T-helper 22 cell (primary cell): ENCODE measurements around the gene ACSS1.

ENCODE experiments used
- DNase-seq: peaks from one replicate; pipeline ENCODE4 v3.0.0-alpha.2; 2020; ENCODE audit warnings: low read depth

The ACSS1 gene

GRCh38 chr20:25078662-25079061 lies 20.7 kb upstream of the ACSS1 start:
- no peak for DNase-seq

- DNase-seq, result no peak
Measured at GRCh38 chr20:25077610-25078169, 19.8 kb upstream of the ACSS1 start.

DNA sequence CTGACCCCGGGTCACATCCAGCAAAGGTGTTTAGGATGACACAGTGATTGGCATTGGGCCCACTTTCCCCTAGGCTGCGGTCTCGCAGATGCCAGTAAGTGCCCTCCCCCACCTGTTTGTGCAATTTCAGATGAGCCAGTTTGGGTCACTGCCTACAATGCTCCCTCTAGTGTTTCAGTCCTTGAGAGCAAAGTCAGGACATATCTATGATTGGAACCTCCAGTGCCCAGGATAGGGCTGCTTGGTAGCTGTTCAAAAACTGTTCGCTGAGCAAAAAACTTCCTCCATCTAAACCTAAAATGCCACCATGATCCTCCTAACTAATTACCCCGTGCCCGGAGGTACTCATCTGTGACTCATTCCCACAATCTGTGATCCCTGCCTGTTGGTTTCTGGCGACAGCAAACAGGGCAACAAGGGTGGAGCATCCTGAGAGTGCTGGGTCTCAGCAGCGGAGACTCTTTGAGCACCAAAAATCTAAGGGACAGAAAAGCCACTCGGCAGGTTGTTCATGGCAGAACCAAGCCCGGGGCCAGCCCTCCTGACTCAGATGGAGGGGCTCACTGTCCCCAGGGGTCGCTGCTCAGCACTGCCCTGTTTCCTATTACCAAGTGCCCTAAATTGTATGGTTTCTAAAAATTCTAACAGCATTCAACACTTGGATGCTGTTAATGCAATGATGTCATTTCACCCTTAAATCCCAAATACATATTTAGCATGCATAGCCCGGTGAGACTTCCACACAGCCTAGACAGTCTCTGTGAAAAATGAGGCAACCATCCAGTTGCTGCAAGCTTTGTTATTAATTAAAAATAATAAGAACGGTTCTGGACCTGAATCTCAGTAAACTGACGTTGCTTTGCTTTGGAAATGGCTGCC lies 19.0 kb upstream of the ACSS1 start:
- no peak for DNase-seq

DNA sequence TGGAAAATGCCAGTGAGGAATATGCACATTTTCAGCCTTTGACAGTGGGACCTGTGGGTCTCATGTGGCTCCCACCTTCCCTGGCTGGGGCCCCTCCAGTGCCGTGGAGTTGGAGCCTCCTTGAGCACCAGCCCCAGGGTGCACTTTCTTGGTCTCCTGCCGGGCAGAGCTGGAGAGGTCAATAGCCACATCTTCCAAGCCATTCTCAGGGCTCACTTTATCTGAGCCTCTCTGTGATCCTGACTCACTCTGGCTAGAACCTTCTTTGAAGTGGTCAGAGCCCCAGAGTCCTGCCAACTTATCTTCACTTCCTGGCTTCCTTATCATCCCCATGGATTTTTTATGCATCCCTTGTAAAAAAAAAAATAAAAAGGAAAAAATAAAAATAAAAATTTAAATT lies 18.3 kb upstream of the ACSS1 start:
- no peak for DNase-seq

GRCh38 chr20:25073544-25073943 lies 15.6 kb upstream of the ACSS1 start:
- DNase-seq, result no peak

DNA sequence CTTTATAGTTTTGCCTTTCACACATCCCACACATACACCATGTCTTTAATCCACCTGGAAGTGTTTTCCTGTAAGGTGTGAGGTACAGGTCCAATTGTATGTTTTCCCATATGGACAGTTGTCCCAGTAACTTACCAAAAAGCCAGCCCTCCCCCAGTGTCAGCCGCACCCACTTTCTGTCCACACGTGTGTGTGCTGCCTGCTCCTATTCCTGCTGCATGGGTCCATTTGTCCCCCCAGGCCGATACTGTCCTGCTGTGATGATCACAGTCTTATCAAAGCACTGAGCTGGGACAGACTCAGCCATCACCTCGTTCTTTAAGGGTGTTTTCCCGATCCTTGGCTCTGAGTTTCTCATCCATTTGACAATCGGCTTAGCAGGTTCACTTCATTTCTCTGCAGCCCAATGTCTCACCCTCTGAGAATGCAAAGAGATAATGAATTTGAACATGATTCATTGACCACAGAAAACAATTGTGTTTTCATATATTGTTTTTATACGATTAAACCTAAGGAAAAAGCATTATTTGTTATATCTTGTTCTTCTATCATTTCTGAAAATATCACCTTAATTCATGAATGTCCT lies 14.4 kb upstream of the ACSS1 start:
- DNase-seq, result no peak

DNA sequence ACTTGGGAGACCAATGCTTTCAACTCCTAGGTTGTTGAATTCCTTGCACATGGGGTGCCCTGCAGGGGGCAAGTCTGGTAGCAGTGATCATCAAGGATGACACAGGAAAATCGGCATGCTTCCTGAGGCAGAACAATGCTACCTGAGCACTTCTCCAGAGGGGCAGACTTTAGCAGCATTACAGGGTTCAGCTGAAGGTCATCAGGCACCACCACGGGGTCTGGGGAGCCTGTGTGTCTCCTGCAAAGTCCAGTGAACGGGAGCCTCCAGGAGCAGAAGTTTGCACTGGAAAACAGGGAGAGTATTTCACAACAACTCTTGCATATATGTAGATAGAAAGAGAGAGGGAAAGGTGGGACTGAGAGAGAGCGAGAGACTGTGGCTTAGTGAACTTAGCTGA lies 13.8 kb upstream of the ACSS1 start:
- DNase-seq, result no peak

DNA sequence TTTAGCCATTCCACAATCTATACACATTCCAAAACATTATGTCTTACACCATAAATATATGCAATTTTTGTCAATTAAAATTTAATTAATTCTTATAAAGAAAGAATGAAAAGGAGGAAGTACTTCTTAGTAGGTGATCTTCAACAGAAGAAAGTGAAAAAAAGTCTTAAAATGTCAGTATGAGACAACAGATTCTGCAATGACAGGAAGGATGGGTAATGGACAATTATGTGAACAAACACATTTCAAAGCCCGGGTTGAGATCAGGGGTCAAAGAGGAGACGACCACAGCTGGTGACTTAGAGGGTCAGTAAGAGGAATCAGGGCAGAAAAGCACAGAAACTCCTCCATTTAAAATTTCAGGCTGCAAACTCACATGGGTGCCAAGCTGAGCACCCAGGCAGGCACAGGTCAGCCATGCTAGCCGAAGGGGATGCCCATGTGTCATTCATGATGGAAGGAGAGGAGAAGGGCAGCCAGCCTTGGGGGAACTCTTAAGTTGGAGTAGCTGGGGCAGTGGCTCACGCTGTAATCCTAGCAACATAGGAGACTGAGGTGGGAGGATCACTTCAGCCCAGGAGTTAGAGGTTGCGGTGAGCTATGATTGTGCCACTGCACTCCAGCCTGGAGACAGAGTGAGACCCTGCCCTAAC lies 13.0 kb upstream of the ACSS1 start:
- DNase-seq, result no peak

DNA sequence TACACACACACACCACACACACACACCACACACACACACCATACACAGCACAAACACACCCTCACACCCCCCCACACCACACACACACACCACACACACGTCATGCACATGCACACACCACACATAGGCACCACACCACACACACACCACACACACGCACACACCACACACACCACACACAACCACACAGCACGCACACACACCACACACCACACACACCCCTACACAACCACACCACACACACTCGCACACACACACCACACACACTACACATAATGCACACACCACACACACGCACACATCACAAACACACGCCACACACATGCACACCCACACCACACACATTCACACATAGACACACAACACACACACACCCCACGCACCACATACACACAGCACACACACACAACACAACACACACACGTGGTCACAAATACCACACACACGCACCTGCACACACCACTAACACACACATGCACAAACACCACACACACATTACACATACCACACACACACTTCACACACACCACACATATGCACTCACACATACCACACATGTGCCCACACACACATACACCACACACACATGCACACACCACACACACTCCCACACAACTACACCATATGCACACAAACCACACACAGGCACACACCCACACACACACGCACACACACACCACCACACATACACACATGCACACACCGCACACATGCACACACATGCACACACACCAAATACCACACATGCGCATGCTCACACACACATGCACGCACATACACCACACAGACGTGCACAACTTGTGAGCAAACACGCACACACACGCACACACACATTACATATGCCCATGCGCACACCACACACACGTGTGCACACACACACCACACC lies 9.4 kb upstream of the ACSS1 start:
- DNase-seq, result no peak

DNA sequence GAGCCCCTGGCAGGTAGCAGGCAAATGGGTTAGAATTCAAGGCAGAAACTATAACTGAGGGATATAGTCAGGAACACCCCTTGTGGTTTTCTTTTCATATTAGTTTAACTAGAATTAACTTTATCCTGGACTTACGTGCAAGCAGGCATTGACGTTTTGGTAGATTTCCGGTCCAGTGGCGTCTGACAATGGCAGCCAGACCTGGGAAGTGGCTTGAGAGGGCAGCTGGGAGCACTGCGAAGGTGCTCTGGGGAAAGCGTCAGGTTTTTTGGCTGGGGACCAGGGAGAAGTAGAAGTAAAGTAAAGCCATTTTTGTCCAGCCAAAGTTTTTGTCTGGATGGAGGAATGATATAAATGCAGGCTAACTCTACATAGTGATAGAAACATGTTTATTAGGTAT lies 8.4 kb upstream of the ACSS1 start:
- no peak for DNase-seq

DNA sequence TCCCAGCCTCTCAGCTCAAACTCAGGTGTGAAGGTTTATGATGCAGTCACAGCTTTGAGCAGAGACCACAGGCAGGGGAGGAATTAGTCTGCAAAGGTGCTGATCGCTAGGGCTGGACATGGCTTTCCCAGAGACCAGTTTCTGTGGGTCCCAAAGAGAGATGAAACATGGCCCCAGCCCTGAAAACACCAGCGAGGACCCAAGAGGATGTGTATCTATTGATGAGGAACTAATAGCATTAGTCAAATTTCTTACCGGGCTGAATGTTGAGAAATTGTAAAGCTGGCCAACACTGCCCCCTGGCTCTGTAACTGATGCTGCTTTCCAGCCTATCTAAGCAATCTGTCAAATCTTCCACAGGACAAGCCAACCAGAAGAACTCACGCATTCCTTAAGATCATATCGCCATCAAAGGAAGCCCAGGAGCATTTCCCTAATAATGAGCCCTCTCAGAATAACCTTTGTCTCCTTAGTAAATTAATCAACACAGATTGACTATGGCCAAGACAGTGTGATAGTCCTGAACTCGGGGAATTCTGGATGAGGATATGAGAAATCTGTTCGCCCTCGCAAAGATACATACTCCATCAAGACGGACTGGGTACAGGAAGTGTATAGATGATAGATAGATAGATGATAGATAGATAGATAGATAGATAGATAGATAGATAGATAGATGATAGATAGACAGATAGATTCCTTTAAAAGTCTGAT lies 7.8 kb upstream of the ACSS1 start:
- no peak for DNase-seq

GRCh38 chr20:25065072-25065624 lies 7.2 kb upstream of the ACSS1 start:
- no peak for DNase-seq

DNA sequence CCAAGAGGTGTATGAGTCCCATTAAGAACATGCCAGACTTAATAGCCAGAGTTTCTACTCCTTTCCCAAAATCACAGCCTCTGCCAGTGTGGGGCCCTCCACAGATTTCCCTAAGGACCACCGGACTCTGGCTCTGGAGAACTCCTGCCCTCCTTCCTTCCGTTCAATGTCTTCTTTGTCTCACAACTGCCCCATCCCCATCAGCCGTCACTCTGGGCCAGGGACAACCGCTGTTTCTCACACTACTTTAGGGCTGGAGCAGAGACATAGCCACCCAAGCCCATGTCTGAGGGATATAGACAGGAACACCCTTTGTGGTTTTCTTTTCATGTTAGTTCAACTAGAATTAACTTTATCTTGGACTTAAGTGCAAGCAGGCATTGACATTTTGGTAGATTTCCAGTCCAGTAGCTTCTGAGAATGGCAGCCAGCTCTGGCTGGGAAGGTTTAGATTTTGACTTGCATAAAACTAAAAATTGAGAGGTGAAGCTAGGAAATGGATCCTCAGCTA lies 6.7 kb upstream of the ACSS1 start:
- no peak for DNase-seq

- no peak for DNase-seq
Measured at GRCh38 chr20:25063981-25064380, 6.0 kb upstream of the ACSS1 start.

GRCh38 chr20:25063546-25063945 lies 5.6 kb upstream of the ACSS1 start:
- DNase-seq, result no peak

DNA sequence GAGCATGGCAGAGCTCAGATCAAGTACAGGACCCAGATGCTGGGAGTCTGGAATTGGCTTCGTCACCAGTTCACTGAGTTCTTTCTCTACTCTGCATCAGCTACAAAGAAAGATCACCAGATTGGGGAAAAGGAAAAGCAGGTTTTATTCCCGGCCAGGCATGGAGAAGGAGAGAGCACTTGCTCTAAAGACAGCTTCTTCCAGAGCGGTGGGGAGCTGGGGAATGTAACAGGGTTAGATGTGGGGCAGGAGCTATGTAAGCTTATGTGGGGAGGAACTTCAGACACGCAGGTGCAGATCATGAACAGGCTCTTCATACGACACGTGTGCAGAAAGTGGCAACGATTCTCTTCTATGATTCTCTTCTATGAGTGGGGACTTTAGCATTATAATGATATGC lies 4.9 kb upstream of the ACSS1 start:
- no peak for DNase-seq

DNA sequence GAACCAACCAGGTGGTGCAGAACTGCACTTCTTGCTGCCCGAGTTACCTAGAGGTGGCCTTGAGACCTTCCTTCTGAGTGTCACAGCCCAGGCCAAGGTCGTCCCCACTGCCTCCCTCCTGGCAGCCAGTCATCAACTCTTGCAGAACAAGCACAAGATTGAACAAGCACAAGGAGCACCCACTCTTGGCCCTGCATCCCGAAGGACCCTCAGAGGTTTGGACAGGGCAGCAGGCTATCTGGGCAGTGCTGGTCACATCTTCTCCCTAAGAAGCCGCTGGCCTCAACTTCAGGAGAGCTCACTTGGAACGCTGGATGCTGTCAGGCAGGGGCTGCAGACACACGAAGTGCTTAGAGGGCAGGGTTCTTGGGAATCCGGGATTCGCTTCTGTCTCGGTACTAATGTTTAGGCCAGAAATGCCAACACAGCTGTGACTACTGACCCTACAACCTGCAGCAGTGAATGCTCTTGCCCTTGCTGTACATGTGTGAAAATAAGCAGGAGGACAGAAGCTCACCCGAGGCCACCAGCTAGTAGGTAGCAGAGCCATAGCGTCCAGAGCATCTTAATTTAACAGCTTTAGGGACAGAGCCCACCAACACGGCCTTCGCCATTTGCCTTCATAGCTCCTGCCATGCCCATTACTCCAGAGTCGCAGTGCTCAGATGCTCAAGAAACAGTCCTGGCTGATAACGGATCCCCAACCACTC lies 4.0 kb upstream of the ACSS1 start:
- no peak for DNase-seq

DNA sequence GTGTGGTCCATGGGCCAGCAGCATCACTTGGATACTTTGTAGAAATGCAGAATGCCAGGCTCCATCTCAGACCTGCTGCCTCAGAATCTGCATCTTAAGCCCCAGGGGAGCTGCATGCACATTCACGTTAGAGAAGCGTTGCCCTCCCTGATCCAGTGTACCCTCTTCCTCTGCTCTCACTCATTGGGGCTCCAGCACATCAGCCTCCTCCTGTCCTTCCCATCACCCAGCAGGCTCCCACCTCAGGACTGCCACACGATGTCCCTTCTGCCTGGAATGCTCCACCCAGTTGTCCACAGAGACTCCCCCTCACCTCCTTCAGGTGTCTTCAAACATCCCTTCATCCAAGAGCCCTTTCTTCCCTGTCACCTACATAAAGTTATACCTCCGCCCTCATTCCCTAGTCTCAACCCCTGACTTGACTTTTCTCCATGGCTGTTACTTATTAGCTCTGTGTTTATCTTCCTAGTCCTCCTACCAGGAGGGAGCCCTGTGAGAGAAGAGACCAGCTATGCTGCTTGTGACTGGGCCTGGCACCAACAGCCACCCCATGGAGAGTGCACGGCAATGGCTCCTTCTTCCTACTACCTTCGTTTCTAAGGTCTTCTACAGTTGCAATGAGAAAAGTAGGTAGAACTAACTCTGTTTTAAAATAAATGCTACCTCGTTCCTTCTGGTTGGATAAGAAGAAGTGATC lies 3.3 kb upstream of the ACSS1 start:
- no peak for DNase-seq

DNA sequence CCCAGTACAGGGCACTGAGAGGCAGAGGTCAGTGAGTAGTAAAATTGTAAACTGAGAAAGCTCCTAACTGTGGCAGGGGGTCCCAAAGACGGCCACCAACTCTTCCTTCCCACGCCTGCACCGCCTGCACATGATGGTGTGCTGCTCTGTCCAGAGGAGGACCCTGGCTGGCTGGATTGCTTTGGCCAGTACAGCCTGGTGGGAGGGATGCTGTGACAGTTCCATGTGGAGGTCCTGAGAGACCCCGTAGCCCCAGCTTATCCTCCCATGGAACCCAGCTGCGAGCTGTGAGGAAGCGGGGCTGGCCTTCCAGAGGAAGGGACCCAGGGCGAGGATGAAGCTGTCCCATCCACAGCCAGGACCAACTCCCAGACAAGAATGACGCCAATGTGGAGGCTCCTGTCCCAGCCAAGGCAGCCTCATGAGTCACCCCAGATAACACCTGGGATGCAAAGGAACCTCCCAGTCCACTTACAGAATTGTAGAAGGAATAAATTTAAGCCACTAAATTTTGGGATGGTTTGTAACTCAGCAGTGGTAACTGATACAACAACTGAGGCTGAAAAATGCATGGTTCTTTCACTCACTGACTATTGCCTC lies 2.0 kb upstream of the ACSS1 start:
- DNase-seq, result no peak
